T47D (cell line): Measurements from ENCODE around the gene MINAR2.

Source experiments
- DNase-seq, 2 experiments: peaks; one replicate each; pipeline versions ENCODE4 v3.0.0 to v3.0.0-alpha.2; 2011 to 2012; ENCODE audit warnings: low read depth in 1 of 2, low spot score in 1 of 2
- JUND ChIP-seq: IDR thresholded peaks from 2 replicates; pipeline ENCODE4 v1.6.1; 2012; ENCODE audit warnings: low read depth
- in situ Hi-C: cut with HindIII; loops from 2 replicates; pipeline ENCODE4 v1.10.0; 2016; ENCODE audit warnings: low sequenced_read_pairs, low pct_unique_long_range_greater_than_20kb

MINAR2 gene

GRCh38 chr5:129747572-129748407, at the start of gene MINAR2:
MINAR2 (plus strand) TSS chr5:129748094; CDS start chr5:129748191, 97 bp downstream.
- DNase-seq, result no peak
- TF ChIP-seq JUND, result no peak
- in situ Hi-C loops, result no loop called here

- DNase-seq, result no peak
- in situ Hi-C loops, result no loop called here
- no peak for TF ChIP-seq JUND
These were observed 49.2 kb upstream of the MINAR2 start for GRCh38 chr5:129698661-129699060.

- no peak for TF ChIP-seq JUND
- in situ Hi-C loops, result no loop called here
- no peak for DNase-seq
These were observed 31.7 kb upstream of the MINAR2 start for GRCh38 chr5:129716235-129716634.

GRCh38 chr5:129716651-129717050, 31.2 kb upstream of the MINAR2 start:
- in situ Hi-C loops, result no loop called here
- no peak for DNase-seq
- TF ChIP-seq JUND, result no peak

GRCh38 chr5:129717751-129718310, 30.1 kb upstream of the MINAR2 start:
- DNase-seq, result no peak
- no peak for TF ChIP-seq JUND
- in situ Hi-C loops, result no loop called here

- no peak for DNase-seq
- no peak for TF ChIP-seq JUND
- in situ Hi-C loops, result no loop called here
These were observed 29.3 kb upstream of the MINAR2 start for GRCh38 chr5:129718471-129719090.

- TF ChIP-seq JUND, result no peak
- DNase-seq, result no peak
- in situ Hi-C loops, result no loop called here
These were observed 23.7 kb upstream of the MINAR2 start for GRCh38 chr5:129724222-129724621.

GRCh38 chr5:129724647-129725046, 23.2 kb upstream of the MINAR2 start:
- DNase-seq, result no peak
- no peak for TF ChIP-seq JUND
- in situ Hi-C loops, result no loop called here

- no peak for DNase-seq
- in situ Hi-C loops, result no loop called here
- TF ChIP-seq JUND, result no peak
These were observed 8.1 kb upstream of the MINAR2 start for GRCh38 chr5:129739773-129740172.

GRCh38 chr5:129743541-129744187, 4.2 kb upstream of the MINAR2 start:
- DNase-seq, result no peak
- no peak for TF ChIP-seq JUND
- in situ Hi-C loops, result no loop called here

GRCh38 chr5:129745997-129746396, 1.9 kb upstream of the MINAR2 start:
- in situ Hi-C loops, result no loop called here
- no peak for DNase-seq
- no peak for TF ChIP-seq JUND

- in situ Hi-C loops, result no loop called here
- no peak for TF ChIP-seq JUND
- no peak for DNase-seq
These were observed 1.0 kb upstream of the MINAR2 start for GRCh38 chr5:129746876-129747275.
